Measurements from ENCODE around the gene CD4.

Gene CD4

GRCh38 chr12:6778217-6778573, 11.1 kb upstream of the CD4 start:
- Histone ChIP-seq H3K56ac (ENCODE audit: low read length) (peak overlapping the region; percentile 93), H3K36me3 (ENCODE audit: control insufficient read depth, insufficient read depth, low read length) (no peaks in the 10 kb centered on the region), H3K4me2 (ENCODE audit: low read length) (peak overlapping the region; percentile 97), H3K4ac (ENCODE audit: low read depth, low read length) (no peak overlapping the region), H2BK120ac (ENCODE audit: low read depth, low read length) (no peak overlapping the region), H4K5ac (ENCODE audit: low read length) (no peak overlapping the region), H2BK5ac (ENCODE audit: low read length) (no peak overlapping the region), H3K79me1 (ENCODE audit: low read length) (no peaks in the 10 kb centered on the region), H3K18ac (ENCODE audit: low read length) (no peak overlapping the region), H3K23ac (ENCODE audit: low read length) (no peak overlapping the region), H4K8ac (ENCODE audit: low read depth, low read length) (no peak overlapping the region), H2BK15ac (replicated peaks; ENCODE audit: low read depth) (no peak overlapping the region), H3K79me2 (ENCODE audit: control insufficient read depth, insufficient read depth, low read length) (no peaks in the 10 kb centered on the region), H3K27me3 (ENCODE audit: insufficient read depth, low read length, poor library complexity) (no peaks in the 10 kb centered on the region), H3K9ac (ENCODE audit: low read length) (peak overlapping the region; percentile 82), H3K4me3 (ENCODE audit: low read length) (peak overlapping the region; percentile 41), H2AK5ac (ENCODE audit: low read length) (no peak overlapping the region), H3K4me1 (ENCODE audit: control insufficient read depth, low read depth, low read length) (peaks cover 4% of the 10 kb centered on the region), H3K27ac (ENCODE audit: low read depth, low read length) (no peak overlapping the region)
- WGBS (ENCODE audit: extremely low coverage, insufficient coverage, low lambda C conversion rate) = no CpG with 5 or more reads among the region's 14 CpGs
- DNase-seq = peak; percentile 64

- Histone ChIP-seq H3K4ac (ENCODE audit: low read depth, low read length) (no peak overlapping the region), H3K79me1 (ENCODE audit: low read length) (no peaks in the 10 kb centered on the region), H2BK5ac (ENCODE audit: low read length) (no peak overlapping the region), H3K27me3 (ENCODE audit: insufficient read depth, low read length, poor library complexity) (no peaks in the 10 kb centered on the region), H3K23ac (ENCODE audit: low read length) (peak overlapping the region; percentile 91), H3K18ac (ENCODE audit: low read length) (no peak overlapping the region), H3K56ac (ENCODE audit: low read length) (peak overlapping the region; percentile 93), H2BK120ac (ENCODE audit: low read depth, low read length) (no peak overlapping the region), H4K8ac (ENCODE audit: low read depth, low read length) (no peak overlapping the region), H2BK15ac (replicated peaks; ENCODE audit: low read depth) (no peak overlapping the region), H3K4me3 (ENCODE audit: low read length) (peak overlapping the region; percentile 41), H3K9ac (ENCODE audit: low read length) (peak overlapping the region; percentile 82), H3K27ac (ENCODE audit: low read depth, low read length) (no peak overlapping the region), H3K4me1 (ENCODE audit: control insufficient read depth, low read depth, low read length) (peaks cover 4% of the 10 kb centered on the region), H4K5ac (ENCODE audit: low read length) (no peak overlapping the region), H2AK5ac (ENCODE audit: low read length) (no peak overlapping the region), H3K79me2 (ENCODE audit: control insufficient read depth, insufficient read depth, low read length) (no peaks in the 10 kb centered on the region), H3K4me2 (ENCODE audit: low read length) (peak overlapping the region; percentile 97), H3K36me3 (ENCODE audit: control insufficient read depth, insufficient read depth, low read length) (no peaks in the 10 kb centered on the region)
- WGBS (ENCODE audit: extremely low coverage, insufficient coverage, low lambda C conversion rate) = no CpG with 5 or more reads among the region's 35 CpGs
- peak; percentile 96 for DNase-seq
These were observed 10.5 kb upstream of the CD4 start for GRCh38 chr12:6778574-6779550.

GRCh38 chr12:6779708-6780432, 9.5 kb upstream of the CD4 start:
- H3K27ac ChIP-seq (ENCODE audit: low read depth, low read length) = no peak overlapping the region

GRCh38 chr12:6780573-6780972, 8.8 kb upstream of the CD4 start:
- no peak overlapping the region for H3K27ac ChIP-seq (ENCODE audit: low read depth, low read length)
- no peak for DNase-seq
- H3K79me2 ChIP-seq (ENCODE audit: control insufficient read depth, insufficient read depth, low read length) = no peaks in the 10 kb centered on the region
- no peak overlapping the region for H2BK15ac ChIP-seq (replicated peaks; ENCODE audit: low read depth)
- H3K9ac ChIP-seq (ENCODE audit: low read length) = no peak overlapping the region
- H2BK5ac ChIP-seq (ENCODE audit: low read length) = no peak overlapping the region
- H3K79me1 ChIP-seq (ENCODE audit: low read length) = no peaks in the 10 kb centered on the region
- no peak overlapping the region for H3K18ac ChIP-seq (ENCODE audit: low read length)
- no peak overlapping the region for H3K4me3 ChIP-seq (ENCODE audit: low read length)
- H2AK5ac ChIP-seq (ENCODE audit: low read length) = no peak overlapping the region
- no peak overlapping the region for H3K4ac ChIP-seq (ENCODE audit: low read depth, low read length)
- peak overlapping the region; percentile 34 for H3K56ac ChIP-seq (ENCODE audit: low read length)
- H3K4me1 ChIP-seq (ENCODE audit: control insufficient read depth, low read depth, low read length) = peaks cover 4% of the 10 kb centered on the region
- H2BK120ac ChIP-seq (ENCODE audit: low read depth, low read length) = no peak overlapping the region
- H4K8ac ChIP-seq (ENCODE audit: low read depth, low read length) = no peak overlapping the region
- H3K4me2 ChIP-seq (ENCODE audit: low read length) = no peak overlapping the region
- no CpG with 5 or more reads among the region's 6 CpGs for WGBS (ENCODE audit: extremely low coverage, insufficient coverage, low lambda C conversion rate)
- H4K5ac ChIP-seq (ENCODE audit: low read length) = no peak overlapping the region
- no peaks in the 10 kb centered on the region for H3K27me3 ChIP-seq (ENCODE audit: insufficient read depth, low read length, poor library complexity)
- H3K23ac ChIP-seq (ENCODE audit: low read length) = no peak overlapping the region
- no peaks in the 10 kb centered on the region for H3K36me3 ChIP-seq (ENCODE audit: control insufficient read depth, insufficient read depth, low read length)

More at GRCh38 chr12:6779708-6780432, 9.5 kb upstream of the CD4 start:
- H3K79me2 ChIP-seq (ENCODE audit: control insufficient read depth, insufficient read depth, low read length) = no peaks in the 10 kb centered on the region
- no CpG with 5 or more reads among the region's 6 CpGs for WGBS (ENCODE audit: extremely low coverage, insufficient coverage, low lambda C conversion rate)
- H2BK15ac ChIP-seq (replicated peaks; ENCODE audit: low read depth) = no peak overlapping the region
- H3K4me1 ChIP-seq (ENCODE audit: control insufficient read depth, low read depth, low read length) = peaks cover 4% of the 10 kb centered on the region
- no peak overlapping the region for H3K4me2 ChIP-seq (ENCODE audit: low read length)
- H2BK5ac ChIP-seq (ENCODE audit: low read length) = no peak overlapping the region
- no peak overlapping the region for H3K4ac ChIP-seq (ENCODE audit: low read depth, low read length)
- H2BK120ac ChIP-seq (ENCODE audit: low read depth, low read length) = no peak overlapping the region
- no peak overlapping the region for H4K8ac ChIP-seq (ENCODE audit: low read depth, low read length)
- no peak for DNase-seq
- no peak overlapping the region for H3K4me3 ChIP-seq (ENCODE audit: low read length)
- H3K23ac ChIP-seq (ENCODE audit: low read length) = no peak overlapping the region
- no peaks in the 10 kb centered on the region for H3K36me3 ChIP-seq (ENCODE audit: control insufficient read depth, insufficient read depth, low read length)
- H3K18ac ChIP-seq (ENCODE audit: low read length) = no peak overlapping the region
- H2AK5ac ChIP-seq (ENCODE audit: low read length) = no peak overlapping the region
- no peaks in the 10 kb centered on the region for H3K27me3 ChIP-seq (ENCODE audit: insufficient read depth, low read length, poor library complexity)
- H3K79me1 ChIP-seq (ENCODE audit: low read length) = no peaks in the 10 kb centered on the region
- H4K5ac ChIP-seq (ENCODE audit: low read length) = no peak overlapping the region
- H3K9ac ChIP-seq (ENCODE audit: low read length) = no peak overlapping the region
- H3K56ac ChIP-seq (ENCODE audit: low read length) = no peak overlapping the region

- no peak for DNase-seq
These were observed 7.2 kb upstream of the CD4 start for GRCh38 chr12:6782119-6782518.

More at GRCh38 chr12:6782119-6782518, 7.2 kb upstream of the CD4 start:
- H4K5ac ChIP-seq (ENCODE audit: low read length) = no peak overlapping the region
- H3K4me3 ChIP-seq (ENCODE audit: low read length) = no peak overlapping the region
- H2BK15ac ChIP-seq (replicated peaks; ENCODE audit: low read depth) = no peak overlapping the region
- no peak overlapping the region for H2BK5ac ChIP-seq (ENCODE audit: low read length)
- WGBS (ENCODE audit: extremely low coverage, insufficient coverage, low lambda C conversion rate) = no CpG with 5 or more reads among the region's 6 CpGs
- no peak overlapping the region for H3K9ac ChIP-seq (ENCODE audit: low read length)
- no peaks in the 10 kb centered on the region for H3K79me1 ChIP-seq (ENCODE audit: low read length)
- no peak overlapping the region for H3K23ac ChIP-seq (ENCODE audit: low read length)
- no peaks in the 10 kb centered on the region for H3K79me2 ChIP-seq (ENCODE audit: control insufficient read depth, insufficient read depth, low read length)
- no peak overlapping the region for H3K56ac ChIP-seq (ENCODE audit: low read length)
- no peak overlapping the region for H3K4me2 ChIP-seq (ENCODE audit: low read length)
- H2AK5ac ChIP-seq (ENCODE audit: low read length) = no peak overlapping the region
- no peak overlapping the region for H3K4ac ChIP-seq (ENCODE audit: low read depth, low read length)
- no peak overlapping the region for H4K8ac ChIP-seq (ENCODE audit: low read depth, low read length)
- H3K4me1 ChIP-seq (ENCODE audit: control insufficient read depth, low read depth, low read length) = peaks cover 4% of the 10 kb centered on the region
- no peak overlapping the region for H3K27ac ChIP-seq (ENCODE audit: low read depth, low read length)
- H3K27me3 ChIP-seq (ENCODE audit: insufficient read depth, low read length, poor library complexity) = no peaks in the 10 kb centered on the region
- no peak overlapping the region for H2BK120ac ChIP-seq (ENCODE audit: low read depth, low read length)
- H3K36me3 ChIP-seq (ENCODE audit: control insufficient read depth, insufficient read depth, low read length) = no peaks in the 10 kb centered on the region
- H3K18ac ChIP-seq (ENCODE audit: low read length) = no peak overlapping the region
